Measurements from ENCODE around the gene ZNF148.

ZNF148 gene

DNA sequence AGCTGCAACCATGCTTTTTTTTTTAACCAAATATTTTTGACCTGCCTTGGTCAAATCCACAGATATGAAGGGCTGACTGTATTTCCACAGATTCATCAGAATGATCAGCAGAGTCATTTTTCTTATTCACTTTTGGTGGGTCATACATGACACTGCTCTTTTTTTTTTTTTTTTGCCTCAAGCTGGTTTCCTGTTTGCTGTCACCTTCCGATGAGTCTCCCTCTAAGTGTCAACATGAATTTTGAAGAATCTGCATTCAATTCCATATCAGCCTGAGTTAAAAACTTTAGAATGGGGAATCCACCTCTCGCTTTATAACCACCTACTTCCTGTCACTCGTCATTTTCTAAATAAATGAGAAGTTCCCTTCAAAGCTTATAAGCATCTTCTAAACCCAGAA is 160.4 kb downstream of the ZNF148 start:
- no peak for DNase-seq

DNA sequence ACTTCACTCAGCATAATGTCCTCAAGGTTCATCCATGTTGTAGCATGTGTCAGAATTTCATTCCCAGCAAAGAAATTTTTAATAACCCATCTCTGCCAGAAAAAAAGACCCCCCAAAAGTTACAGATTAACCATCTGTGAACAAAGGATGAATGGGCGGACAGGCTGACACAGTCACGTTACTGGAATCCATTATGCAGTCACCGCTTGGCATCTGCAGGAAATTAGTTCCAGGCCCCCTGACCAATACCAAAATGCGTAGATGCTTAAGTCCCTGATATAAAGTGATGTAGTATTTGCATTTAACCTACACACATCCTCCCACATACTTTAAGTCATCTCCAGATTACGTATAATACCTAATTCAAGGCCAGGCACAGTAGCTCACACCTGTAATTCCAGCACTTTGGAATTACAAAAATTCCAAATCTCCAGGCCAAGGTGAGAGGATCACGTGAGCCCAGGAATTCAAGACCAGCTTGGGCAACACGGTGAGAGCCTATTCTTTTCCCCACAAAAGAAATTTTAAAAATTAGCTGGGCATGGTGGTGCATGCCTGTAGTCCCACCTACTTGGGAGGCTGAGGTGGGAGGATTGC is 161.1 kb downstream of the ZNF148 start:
- DNase-seq, result no peak

DNA sequence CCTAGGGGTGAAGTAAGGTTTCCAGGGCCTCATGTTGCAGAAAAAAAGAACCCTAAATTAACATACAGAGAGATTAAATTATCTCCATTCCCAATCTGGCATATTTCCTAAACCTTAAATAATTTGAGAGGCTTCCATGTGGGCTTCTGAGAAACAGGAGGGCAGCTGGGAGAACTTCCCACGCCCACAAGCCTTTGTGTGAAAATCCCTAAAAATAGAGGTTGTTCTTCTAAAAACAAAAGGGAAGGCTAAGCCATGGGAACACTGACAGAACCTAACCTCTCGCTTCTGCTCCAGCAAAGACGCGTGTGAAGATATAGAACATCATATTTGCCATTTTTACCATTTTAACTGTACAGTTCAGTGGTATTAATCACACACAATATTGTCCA is 161.8 kb downstream of the ZNF148 start:
- DNase-seq, result no peak

DNA sequence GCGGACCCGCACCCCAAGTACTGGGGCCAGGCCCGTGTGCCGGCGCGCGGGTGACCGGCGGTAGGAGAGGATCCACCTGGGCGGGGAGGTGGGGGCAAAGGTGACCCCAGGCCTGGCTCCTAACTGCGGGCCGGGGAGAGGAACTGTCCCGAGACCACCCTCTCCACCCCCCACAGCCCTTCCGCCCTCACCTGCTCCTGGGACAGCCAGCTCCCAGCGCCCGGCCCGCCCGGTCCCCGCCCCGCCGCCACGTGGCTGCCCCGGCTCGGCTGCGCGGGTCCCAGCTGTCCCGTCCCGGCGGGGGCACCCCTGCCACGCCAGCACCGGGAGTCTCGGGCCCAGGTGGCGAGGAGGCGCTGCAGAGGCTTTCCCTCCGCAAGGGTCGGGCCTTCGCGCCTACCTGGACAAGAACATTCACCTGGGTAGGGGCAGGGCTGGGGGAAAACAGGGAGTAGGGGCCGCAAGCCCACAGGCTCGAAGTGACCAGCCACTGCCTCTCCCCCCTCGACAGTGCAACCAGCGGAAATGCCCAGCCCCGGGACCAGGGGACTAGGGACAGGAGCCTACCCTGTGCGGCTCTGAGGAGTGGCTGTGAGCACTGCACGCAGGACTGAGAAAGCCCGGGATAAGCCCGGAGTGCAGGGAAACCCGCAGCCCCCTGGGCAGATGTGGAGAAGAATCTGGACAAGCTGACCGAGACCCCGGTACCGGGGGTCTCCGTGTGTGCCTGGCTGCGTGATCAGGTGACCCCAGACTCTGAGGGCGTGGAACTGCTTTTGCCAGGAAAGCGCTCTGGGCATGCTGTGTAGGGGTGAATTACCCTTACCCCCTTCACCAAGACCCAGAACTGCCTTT is 162.4 kb downstream of the ZNF148 start, which contains the start of gene SLC12A8:
Gene SLC12A8, minus strand, starts transcription at position 240 of the 855 bp plus-strand sequence. CDS start 1,399 bp downstream, outside the sequence.
- DNase-seq, result no peak

DNA sequence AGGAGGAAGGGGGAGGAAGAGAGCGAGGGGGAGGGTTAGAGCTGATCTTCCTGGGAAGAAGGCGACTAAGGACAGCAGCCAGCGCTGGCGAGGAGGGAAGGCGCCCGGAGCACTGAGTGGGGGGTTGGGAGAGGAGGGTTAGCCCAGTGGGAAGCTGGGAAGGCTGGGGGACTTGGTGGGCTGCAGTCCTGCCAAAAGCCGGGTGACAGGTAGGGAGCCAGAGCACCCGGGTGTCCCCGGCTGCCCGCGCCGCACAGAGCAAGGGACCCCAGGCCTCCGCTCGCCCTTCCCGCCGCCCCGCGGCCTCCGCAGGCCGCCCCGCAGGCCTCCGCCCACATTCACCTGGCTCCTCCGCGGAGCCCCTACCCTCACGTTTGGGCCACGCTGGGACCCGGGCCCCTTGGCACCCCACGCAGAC is 163.0 kb downstream of the ZNF148 start:
- no peak for DNase-seq

DNA sequence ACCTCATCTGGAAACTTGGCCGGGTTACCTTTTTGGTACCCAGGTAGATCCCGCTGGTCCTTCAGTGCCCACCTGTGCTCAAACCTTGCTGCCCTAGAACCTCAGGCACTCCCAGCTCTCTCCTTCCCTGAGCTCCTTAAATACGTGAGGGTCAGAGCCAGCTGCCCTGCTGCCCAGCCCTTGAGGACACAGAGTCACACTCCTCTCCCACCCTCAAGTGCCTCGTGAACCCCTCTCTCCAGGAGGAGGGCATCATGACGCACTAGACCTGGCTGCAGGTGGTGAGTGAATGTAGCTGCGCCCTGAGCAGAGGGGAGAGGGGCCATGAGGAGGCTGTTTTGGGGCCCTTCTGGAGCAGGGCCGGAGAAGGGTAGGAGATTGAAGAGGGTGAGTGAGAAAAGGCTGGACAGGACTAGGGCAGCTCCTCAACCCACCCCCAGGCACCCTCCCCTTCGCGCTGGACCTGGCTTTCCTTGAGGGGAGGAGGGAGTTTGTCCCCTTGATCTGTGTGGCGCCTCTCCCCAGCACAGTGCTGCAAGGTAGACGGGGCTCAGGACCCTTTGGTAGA is 163.5 kb downstream of the ZNF148 start:
- DNase-seq, result no peak

DNA sequence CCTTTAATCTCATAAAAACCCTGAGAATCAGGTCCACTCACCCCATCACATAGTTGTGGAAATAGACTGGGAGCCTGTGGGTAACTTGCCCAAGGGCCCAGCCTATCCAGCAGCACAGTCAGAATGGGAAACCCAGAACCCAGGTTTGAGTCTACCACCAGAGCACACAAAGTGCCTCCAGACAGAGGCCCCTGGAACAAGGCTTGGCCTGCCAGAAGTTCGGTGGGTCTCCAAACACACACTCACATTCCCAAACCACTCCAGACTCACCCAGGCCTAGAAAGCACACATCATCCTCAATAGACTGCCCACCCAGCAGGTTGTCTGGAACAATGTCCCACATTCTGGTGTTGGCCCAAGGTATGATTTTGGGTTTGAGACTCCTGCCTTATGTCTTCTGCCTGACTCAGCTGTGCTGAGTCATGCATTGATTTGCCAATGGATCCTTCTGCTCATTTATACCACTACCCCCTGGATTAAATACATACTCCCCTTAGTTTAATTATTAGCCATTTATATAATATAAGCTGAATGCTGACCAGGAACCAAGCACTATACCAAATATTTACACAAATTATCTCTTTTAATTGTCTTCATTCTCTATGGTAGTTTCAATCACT is 167.1 kb downstream of the ZNF148 start:
- DNase-seq, result no peak

DNA sequence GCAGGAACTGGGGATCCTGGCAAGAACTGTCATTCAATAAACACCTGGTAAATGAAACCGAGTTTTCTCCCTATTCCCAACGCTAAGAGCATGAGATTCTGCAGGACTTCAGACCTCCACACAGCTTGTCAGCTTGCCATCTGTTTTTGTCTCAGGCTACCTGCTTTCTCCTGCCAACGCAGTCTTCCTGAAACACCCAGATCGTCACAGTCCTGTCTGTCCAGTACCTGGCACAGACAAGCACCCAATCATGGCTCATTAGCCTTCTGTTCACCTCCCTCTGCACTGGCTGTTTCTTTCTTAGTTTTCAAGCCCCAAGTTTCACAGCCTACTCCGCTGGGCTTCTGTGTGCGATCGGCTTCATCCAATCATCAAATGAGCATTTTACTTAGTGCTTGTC is 167.6 kb downstream of the ZNF148 start:
- no peak for DNase-seq

DNA sequence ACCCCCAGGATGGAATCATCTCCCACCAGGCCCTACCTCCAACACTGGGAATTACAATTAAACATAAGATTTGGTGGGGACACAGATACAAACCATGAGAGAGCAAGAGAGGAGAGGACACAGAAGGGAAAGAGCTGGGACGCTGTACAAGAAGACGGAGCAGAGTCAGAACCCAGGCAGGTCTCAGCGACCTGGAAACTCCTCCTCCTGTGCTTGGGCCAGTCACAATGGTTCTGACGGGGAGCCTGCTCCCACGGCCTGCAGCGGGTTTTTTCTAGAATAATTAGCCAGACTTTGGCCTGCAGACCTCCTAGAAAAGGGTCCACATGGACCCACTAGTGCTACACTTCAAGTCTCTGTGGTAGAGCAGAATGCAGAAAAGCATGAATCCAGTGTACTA is 168.2 kb downstream of the ZNF148 start:
- no peak for DNase-seq

DNA sequence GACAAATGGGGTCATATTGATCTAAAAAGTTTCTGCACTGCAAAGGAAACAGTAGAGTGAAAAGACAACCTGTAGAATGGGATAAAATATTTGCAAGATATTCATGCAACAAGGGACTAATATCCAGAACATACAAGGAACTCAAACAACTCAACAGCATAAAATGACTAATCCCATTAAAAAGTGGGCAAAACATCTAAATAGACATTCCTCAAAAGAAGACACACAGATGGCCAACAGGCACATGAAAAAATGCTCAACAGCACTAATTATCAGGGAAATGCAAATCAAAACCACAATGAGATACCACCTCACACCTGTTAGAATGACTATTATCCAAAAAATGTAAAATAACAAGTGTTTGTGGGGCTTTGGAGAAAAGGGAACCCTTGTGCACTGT is 171.4 kb downstream of the ZNF148 start:
- DNase-seq, result no peak

DNA sequence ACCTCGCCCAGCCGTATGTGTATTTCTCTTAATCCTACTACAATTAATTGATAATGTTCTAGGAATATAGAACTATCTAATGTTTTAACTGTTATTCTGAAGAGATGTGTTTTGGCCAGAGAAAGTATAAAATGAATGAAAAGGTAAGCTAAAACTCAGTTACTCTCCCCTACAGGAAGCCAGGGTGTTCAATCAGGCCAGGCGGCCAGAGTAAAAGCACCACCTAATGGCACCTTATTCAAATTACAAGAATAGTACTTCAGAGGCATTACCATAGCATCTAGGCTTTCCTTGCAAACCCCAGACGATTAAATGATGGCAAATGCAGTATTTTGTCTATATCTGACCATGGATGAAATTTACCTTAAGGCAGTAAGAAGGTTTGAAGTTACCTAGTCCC is 172.9 kb downstream of the ZNF148 start:
- no peak for DNase-seq

DNA sequence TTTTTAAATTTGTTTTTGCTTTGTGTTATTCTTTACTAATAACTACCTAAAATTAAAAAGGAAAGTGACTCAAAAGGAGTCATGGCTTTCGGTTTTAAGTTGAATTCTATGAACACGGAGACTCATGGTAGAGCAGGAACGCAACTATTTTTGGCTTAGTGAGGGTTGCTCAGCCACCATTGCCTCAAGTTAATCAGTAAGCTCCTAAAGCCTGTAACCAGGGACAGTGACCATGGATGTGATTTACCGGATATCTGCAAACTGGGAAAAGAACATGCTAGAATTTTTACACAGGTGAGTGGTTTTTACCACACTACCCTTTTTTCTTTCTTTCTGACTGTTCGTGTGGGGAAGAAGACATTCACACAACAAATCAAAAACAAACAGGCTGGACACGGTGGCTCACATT is 174.4 kb downstream of the ZNF148 start:
- no peak for DNase-seq

DNA sequence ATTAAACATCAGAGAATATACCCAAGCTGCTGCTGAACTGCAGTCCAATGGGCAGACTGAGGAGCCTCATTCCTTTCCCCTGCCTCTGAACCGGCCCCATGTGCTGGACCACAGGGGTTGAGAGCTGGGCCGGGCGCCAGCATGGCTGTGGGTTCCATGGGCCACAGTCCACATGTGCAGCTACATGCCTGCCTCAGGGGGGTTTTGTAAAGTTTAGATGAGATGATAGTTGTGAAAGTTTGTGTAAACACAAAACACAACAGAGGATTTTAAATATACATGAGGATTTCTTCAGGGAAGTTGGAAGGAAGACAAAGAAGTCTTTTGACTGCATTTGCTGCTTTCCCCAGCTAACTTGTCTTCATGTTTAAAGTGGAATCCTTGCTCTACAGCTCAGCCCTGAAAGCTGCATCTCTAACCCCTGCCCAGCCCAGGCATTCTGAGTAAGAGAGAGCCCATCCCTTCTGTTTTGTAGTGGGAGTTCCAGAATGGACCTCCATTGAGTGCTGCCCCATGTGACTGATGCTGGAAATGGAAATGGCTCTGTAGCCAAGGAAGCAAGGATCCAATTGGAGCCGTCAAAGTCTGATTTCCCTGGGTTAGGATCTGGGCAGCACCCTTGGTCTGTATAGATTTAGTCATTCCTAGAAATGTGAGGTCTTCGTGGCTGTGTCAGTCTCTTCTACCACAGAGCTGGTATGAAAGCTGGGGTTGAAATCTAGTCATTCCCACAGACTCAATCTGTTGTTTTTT is 180.1 kb downstream of the ZNF148 start:
- no peak for DNase-seq

DNA sequence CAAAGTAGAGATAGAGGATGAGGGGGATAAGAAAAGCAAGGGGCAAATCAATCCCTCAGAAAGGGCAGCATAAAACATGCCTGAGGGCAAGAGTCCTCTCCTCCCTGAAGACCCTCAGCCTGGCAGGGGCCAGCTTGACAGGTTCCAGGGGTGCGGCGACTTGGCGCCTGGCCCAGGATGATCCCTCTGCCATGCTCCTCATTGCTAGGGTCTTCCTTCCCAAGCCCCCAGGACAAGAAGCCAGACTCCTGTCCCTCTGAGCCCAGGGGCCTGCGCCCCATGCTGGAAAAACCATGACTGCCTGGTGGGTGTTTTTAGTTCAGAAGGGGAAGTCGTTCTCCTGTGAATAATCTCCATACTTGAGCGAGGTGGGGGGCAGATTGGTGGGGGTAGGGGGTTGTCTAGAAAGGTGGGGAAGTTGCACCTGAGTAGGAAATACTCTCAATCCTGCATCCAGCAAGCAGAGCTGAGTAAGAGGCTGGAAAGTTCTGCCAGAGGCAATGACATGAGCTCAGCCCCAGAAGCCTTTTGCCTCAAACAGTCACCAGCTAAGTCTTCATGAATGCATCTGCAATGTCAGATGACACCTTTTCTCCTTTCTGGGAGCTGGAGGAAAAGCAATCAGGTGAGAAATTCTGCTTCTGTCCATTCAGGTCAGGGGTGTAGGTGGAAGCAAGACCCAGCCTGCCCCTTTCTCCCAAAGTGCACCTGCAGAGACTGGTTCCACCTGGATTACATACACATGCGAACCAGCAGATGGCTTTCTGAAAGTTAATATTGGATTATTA is 180.9 kb downstream of the ZNF148 start:
- DNase-seq, result no peak

DNA sequence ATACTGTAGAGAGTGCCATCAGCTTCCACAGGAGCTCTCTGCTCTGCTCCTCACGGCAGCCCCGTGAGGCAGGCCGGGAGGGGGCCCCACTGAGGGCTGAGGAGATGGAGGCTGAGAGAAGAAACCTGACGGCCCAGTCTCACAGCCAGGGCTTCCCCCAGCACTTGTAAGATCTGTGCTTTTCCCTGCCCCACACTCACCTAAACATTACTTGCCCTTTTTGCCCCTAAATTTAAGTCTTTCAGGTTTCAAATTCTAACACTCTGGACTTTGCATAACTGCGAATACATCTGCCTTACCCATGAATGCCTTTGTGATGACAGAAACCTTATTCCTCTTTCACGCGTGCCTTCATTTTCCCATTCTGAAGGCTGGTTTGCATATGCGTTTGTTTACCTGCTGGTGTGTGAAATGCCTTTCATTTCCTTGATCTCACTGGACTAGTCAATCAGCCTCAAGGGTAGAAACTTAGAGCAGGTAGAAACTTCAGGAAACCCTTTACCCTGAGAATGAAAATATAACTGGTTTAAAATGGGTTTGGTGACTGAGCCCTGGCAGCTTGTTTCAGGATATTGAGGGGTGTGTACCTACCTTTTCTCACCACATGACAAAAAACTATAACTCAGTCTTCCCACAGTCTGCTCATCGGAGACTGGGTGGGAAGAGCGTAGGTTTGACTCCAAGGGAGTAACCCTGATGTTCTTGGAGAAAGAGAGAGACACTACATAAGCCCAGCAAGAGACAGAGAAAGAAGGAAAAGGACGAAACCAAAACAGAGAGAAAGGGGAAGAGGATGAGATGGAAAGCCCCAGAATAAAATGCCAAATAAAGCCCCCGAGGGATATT is 182.7 kb downstream of the ZNF148 start:
- no peak for DNase-seq

DNA sequence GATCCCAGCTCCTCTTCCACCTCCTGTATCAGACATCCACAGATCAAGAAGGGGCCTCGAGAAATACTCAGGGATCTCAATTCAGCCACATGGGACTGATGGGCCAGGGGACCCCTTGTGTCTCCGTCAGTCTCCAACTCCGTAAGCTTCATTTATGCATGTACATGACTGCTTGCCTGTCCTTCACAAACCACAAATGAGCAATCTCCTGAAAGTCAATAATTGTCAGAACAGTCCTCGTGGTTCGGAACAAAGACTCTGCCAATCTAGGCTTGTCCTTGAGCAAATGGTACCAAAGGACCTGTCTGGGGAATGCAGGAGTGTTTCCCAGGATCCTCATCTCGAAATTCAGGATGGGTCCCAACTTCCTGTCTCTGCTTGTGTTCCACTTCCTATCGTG is 183.4 kb downstream of the ZNF148 start:
- DNase-seq, result no peak

DNA sequence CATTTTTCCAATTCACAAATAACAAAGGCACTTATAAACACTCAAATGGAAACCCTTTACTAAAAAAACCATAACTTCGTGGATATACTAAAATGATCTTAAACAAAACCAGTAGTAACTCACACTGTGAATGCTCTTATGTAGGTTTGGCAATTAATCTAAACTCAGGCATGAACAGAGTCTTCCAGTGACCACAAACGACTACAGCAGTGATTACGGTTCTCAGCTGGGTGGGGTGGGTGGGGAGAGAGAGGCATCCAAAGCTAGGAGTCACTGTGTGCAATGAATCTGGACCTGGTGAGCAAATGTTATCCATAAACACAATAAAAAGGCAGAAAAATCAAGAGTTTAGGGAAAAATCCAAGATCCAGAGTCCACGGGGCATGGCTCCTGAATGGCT is 183.9 kb downstream of the ZNF148 start:
- no peak for DNase-seq

DNA sequence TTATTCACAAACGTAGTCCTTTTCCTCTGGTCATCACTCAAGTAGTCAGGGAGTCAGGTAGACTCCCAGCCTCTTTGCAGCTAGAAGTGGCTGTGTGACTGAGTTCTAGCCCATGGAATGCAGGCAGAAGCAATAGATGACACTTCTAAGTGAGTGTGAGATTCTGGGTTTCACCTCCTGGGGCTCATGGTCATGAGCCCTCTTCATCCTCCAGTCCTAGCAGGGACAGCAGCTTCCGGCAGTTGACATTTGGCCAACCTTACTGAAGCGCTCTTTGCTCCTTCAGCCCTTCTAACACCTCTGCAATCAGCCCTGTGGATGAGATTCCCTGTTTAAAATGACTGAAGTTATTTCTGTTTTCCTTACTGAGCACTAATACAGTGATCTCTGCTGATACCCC is 184.3 kb downstream of the ZNF148 start:
- no peak for DNase-seq

DNA sequence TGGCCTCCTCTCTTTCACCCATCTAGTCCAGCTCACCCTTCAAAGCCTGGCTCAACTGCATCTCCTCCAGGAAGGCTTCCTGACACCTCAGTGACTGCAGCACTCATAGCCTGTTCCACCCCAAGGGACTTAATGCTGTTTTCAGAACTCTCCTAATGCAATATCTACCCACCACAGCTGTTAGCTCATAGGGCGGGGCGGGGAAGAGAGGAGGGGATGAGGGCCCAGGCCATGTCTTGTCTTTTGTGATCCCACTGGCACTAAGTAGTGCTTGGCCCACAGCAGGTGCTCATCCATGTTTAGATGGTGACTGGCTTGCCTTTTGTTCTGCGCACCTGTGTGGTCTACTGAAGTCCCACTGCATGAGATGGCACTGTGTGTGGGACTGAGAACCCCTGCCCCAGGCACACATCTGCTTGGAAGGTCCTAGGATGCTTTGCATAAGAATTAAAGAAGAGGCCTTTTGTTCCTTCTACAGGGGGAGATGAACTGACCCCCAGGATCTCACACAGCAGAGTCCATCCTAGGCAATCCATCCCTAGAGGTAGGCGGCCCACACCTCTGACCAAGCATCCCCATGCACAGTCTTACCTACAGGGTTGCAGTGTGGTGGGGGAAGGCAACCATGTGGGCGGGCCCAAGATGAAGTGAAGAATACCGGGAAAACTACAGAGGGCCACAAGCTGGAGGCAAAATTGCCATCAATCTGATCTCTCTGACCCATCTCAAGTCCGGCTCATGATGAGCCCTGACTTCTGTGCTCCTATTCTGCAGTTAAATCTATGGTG is 185.6 kb downstream of the ZNF148 start:
- no peak for DNase-seq

DNA sequence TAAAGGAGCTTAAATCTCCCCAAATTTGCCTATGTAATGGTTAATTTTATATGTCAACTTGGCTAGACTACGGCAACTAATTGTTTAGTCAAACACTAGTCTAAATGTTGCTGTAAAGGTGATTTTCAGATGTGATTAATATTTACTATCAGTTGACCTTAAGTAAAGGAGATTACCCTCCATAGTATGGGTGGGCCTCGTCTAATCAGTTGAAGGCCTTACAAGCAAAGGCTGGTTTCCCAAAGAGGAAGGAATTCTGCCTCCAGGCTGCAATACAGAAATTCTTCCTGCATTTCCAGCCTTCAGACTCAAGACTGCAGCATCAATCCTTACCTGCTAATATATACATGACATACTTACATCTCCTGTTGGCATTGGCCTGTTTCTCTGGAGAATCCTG is 186.2 kb downstream of the ZNF148 start:
- no peak for DNase-seq

DNA sequence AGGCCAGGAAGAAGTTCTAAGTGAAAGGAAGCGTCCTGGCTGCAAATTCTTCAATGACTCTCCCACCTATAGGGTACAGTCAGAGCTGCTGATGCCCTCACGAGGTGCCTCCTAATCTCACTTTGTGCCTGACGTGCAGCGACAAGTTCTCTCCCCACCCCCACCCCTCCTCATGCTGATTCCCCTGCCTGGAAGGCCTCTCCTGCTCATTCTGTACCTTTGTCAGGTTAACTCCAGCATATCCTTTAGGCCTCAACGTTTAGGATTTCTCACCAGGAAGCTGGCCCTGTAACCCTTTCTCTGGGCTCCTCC is 187.6 kb downstream of the ZNF148 start:
- no peak for DNase-seq
